ENCODE measurements around the gene RAPGEF1. TPM values are rescaled to one million over a fixed set of nuclear protein-coding genes. Genes with fewer than 3 reads are reported as not detected.

Gene RAPGEF1
- total and polyA plus RNA-seq, 8 donors, result 17.1 to 62.6 (median 44.8) TPM

GRCh38 chr9:131595696-131596429 is 144.0 kb downstream of the RAPGEF1 start:
- DNase-seq (no peak), ATAC-seq (no peak), FAIRE-seq (no peak)
- Histone ChIP-seq H3K36me3 (peaks cover 6 to 54% (median 16%) of the 10 kb centered on the region in 3 donors), H3K4me1 (no peaks in the 10 kb centered on the region), H3K27me3 (no peaks in the 10 kb centered on the region), H3K4me3 (no peak overlapping the region), H3K27ac (no peak overlapping the region), H3K9me3 (no peaks in the 10 kb centered on the region)
- intact Hi-C loops (cut with DNase I), result no loop called here
- 88 to 91% methylated on average over 20 of the region's 20 CpGs for WGBS, 2 donors
- no peak for TF ChIP-seq CTCF (IDR thresholded peaks at IDR 0.05)

GRCh38 chr9:131594906-131595665 is 144.8 kb downstream of the RAPGEF1 start:
- ATAC-seq, result no peak
- no peak for TF ChIP-seq CTCF (IDR thresholded peaks at IDR 0.05)

GRCh38 chr9:131593936-131594665 is 145.8 kb downstream of the RAPGEF1 start:
- intact Hi-C loops (cut with DNase I), result no loop called here
- Histone ChIP-seq H3K27me3 (no peaks in the 10 kb centered on the region), H3K36me3 (peaks cover 3 to 66% (median 16%) of the 10 kb centered on the region in 3 donors), H3K4me1 (no peaks in the 10 kb centered on the region), H3K4me3 (no peak overlapping the region), H3K9me3 (no peaks in the 10 kb centered on the region), H3K27ac (no peak overlapping the region)
- WGBS, 2 donors, result 86 to 88% methylated on average over 17 to 21 of the region's 21 CpGs
- DNase-seq (no peak), ATAC-seq (no peak), FAIRE-seq (no peak)
- no peak for TF ChIP-seq CTCF (IDR thresholded peaks at IDR 0.05)

More at GRCh38 chr9:131594906-131595665, 144.8 kb downstream of the RAPGEF1 start:
- WGBS, 2 donors, result 88 to 89% methylated on average over 20 of the region's 20 CpGs
- FAIRE-seq, result no peak
- H3K27me3 ChIP-seq, result no peaks in the 10 kb centered on the region
- H3K4me3 ChIP-seq, result no peak overlapping the region
- no peaks in the 10 kb centered on the region for H3K4me1 ChIP-seq
- H3K27ac ChIP-seq, result no peak overlapping the region
- no peaks in the 10 kb centered on the region for H3K9me3 ChIP-seq
- H3K36me3 ChIP-seq, result peaks cover 3 to 57% (median 16%) of the 10 kb centered on the region in 3 donors
- no peak for DNase-seq
- intact Hi-C loops (cut with DNase I), result no loop called here

GRCh38 chr9:131593091-131593820 is 146.6 kb downstream of the RAPGEF1 start:
- H3K27me3 ChIP-seq, result no peaks in the 10 kb centered on the region
- H3K4me3 ChIP-seq, result no peak overlapping the region
- WGBS, 2 donors, result 83 to 87% methylated on average over 15 of the region's 15 CpGs
- H3K27ac ChIP-seq, result no peak overlapping the region
- H3K36me3 ChIP-seq, result peaks cover 7 to 66% (median 19%) of the 10 kb centered on the region in 3 donors
- DNase-seq (no peak), ATAC-seq (no peak), FAIRE-seq (no peak)
- no peaks in the 10 kb centered on the region for H3K9me3 ChIP-seq
- no peaks in the 10 kb centered on the region for H3K4me1 ChIP-seq
- intact Hi-C loops (cut with DNase I), result no loop called here
- TF ChIP-seq CTCF (IDR thresholded peaks at IDR 0.05), result no peak
